Prostate gland (tissue), 2 donors: ENCODE measurements around the gene KLRC3. TPM values are rescaled to one million over a fixed set of nuclear protein-coding genes. Genes with fewer than 3 reads are reported as not detected.

Source experiments
- DNase-seq: peaks from one replicate; pipeline ENCODE4 v3.0.0-alpha.2; 2019; ENCODE audit warnings: low spot score
- H3K27ac ChIP-seq, 2 donors: fragments of 200-600 bp; sonication (generic); 2 replicates each; pipeline ENCODE4 v1.5.1; 2017 to 2019
- H3K27me3 ChIP-seq: fragments of 200-600 bp; sonication (generic); replicated peaks from 2 replicates; pipeline ENCODE4 v1.5.1; 2019; ENCODE audit not compliant: insufficient read depth
- H3K36me3 ChIP-seq, 2 donors: fragments of 200-600 bp; sonication (generic); 1 replicate in 1 of 2; 2 replicates in 1 of 2; pipeline versions ENCODE4 v1.5.1 to v1.8.1; 2017 to 2019
- H3K4me1 ChIP-seq: fragments of 200-600 bp; sonication (generic); replicated peaks from 2 replicates; pipeline ENCODE4 v1.5.1; 2019
- H3K4me3 ChIP-seq, 2 donors: fragments of 200-600 bp; sonication (generic); 2 replicates each; pipeline ENCODE4 v1.5.1; 2017 to 2019
- H3K9me3 ChIP-seq: fragments of 200-600 bp; sonication (generic); 2 replicates; pipeline ENCODE4 v1.5.1; 2017
- POLR2A ChIP-seq: fragments of 450-650 bp; IDR thresholded peaks from one replicate; pipeline ENCODE4 v1.6.1; 2016; ENCODE audit warnings: antibody characterized with exemption, mild to moderate bottlenecking
- WGBS: methylation state at CpG from one replicate; pipeline ENCODE4 v1.1.5; 2018; 5-methylcytosine and 5-hydroxymethylcytosine counted together
- intact Hi-C: fragments of 100-400 bp; cut with DNase I; formaldehyde crosslinking; loops from one replicate; pipeline ENCODE4 v1.14.2; 2022
- total RNA-seq, 2 donors: library from RNA; depleted of rRNA; stranded (reverse); fragments of >200 nt; gene quantifications; one replicate each; pipeline ENCODE4 v1.1.0, GENCODE V29; 2016

KLRC3 gene
- total RNA-seq, 2 donors from 2014 or later = not detected

GRCh38 chr12:10362325-10362724, 58.1 kb downstream of the KLRC3 start:
- intact Hi-C loops = loop anchor here (5.0 to 10.0 kb wide), 2 partner anchors 148 to 250 kb away; partner anchors contain the start of genes GABARAPL1 and MAGOHB
- no peaks in the 10 kb centered on the region for H3K9me3 ChIP-seq

More at GRCh38 chr12:10362325-10362724, 58.1 kb downstream of the KLRC3 start:
- WGBS = 42% methylated on average over 3 of the region's 3 CpGs
- no peak for TF ChIP-seq POLR2A
- peak overlapping the region; percentile 99 to 100 for H3K27ac ChIP-seq
- no peak for DNase-seq
- H3K4me1 ChIP-seq = peaks cover 15% of the 10 kb centered on the region
- no peaks in the 10 kb centered on the region for H3K27me3 ChIP-seq
- H3K4me3 ChIP-seq = no peak overlapping the region
- no peaks in the 10 kb centered on the region for H3K36me3 ChIP-seq

Other genes starting within 250 kb of the KLRC3 start
- 1 to 10 TPM; 1.2 to 2.1 TPM for gene OLR1, start 248.5 kb downstream of the KLRC3 start, total RNA-seq
- under 1 TPM in 1 of 2 donors, not detected in 1; 0.17 TPM for gene TMEM52B, start 241.6 kb downstream of the KLRC3 start, total RNA-seq
- 10 to 100 TPM; 78.2 to 95.9 TPM for gene GABARAPL1, start 207.7 kb downstream of the KLRC3 start, total RNA-seq
- under 1 TPM; 0.32 to 0.40 TPM for gene KLRD1, start 112.7 kb downstream of the KLRC3 start, total RNA-seq
- gene KLRK1, start 30.6 kb downstream of the KLRC3 start, total RNA-seq = 1 to 10 TPM in 1 of 2 donors, under 1 TPM in 1; 0.59 to 2.8 TPM
- gene KLRC4, start 10.8 kb downstream of the KLRC3 start, total RNA-seq = under 1 TPM in 1 of 2 donors, not detected in 1; 0.96 TPM
- gene KLRC2, start 15.4 kb upstream of the KLRC3 start, total RNA-seq = under 1 TPM in 1 of 2 donors, not detected in 1; 0.27 TPM
- under 1 TPM in 1 of 2 donors, not detected in 1; 0.59 TPM for gene KLRC1, start 32.8 kb upstream of the KLRC3 start, total RNA-seq
- 1 to 10 TPM in 1 of 2 donors, under 1 TPM in 1; 0.36 to 1.1 TPM for gene EIF2S3B, start 85.3 kb upstream of the KLRC3 start, total RNA-seq
- 10 to 100 TPM; 24.2 to 24.8 TPM for gene MAGOHB, start 193.0 kb upstream of the KLRC3 start, total RNA-seq